Psoas muscle (tissue), 8 donors: Measurements from ENCODE around the gene RYK. TPM values are rescaled to one million over a fixed set of nuclear protein-coding genes. Genes with fewer than 3 reads are reported as not detected.

ENCODE experiments used
- ATAC-seq, 4 donors: fragments of 200-7000 bp; cut with Tn5 transposase; one replicate each; pipeline ENCODE4 v1.9.1; 2020; ENCODE audit warnings: moderate library complexity in 3 of 4, mild to moderate bottlenecking in 2 of 4
- DNase-seq, 2 donors: peaks; one replicate each; pipeline ENCODE4 v3.0.0-alpha.2; 2020
- H3K27ac ChIP-seq: fragments of 200-600 bp; one replicate; pipeline ENCODE4 v1.8.0; 2022
- H3K27me3 ChIP-seq, 3 donors: fragments of 200-600 bp in 1 of 3; one replicate each; pipeline versions ENCODE4 v1.6.1 to v1.8.0; 2013 to 2022; ENCODE audit warnings: low read length in 2 of 3, mild to moderate bottlenecking in 2 of 3, moderate library complexity in 1 of 3; ENCODE audit not compliant: insufficient read depth in 3 of 3
- H3K36me3 ChIP-seq, 2 donors: fragments of 200-600 bp in 1 of 2; one replicate each; pipeline versions ENCODE4 v1.6.1 to v1.8.0; 2013 to 2022; ENCODE audit warnings: low read depth in 1 of 2, mild to moderate bottlenecking in 1 of 2, moderate library complexity in 1 of 2; ENCODE audit not compliant: insufficient read depth in 1 of 2
- H3K4me1 ChIP-seq: fragments of 200-600 bp; one replicate; pipeline ENCODE4 v1.8.0; 2022
- H3K4me3 ChIP-seq: fragments of 200-600 bp; one replicate; pipeline ENCODE4 v1.8.0; 2022; ENCODE audit warnings: mild to moderate bottlenecking
- H3K9me3 ChIP-seq: fragments of 200-600 bp; one replicate; pipeline ENCODE4 v1.8.0; 2022
- WGBS, 3 donors: extraction: QIAGEN DNeasy Blood & Tissue Kit; methylation state at CpG; one replicate each; pipeline versions ENCODE4 v1.1.6 to v1.1.7; 2013; 5-methylcytosine and 5-hydroxymethylcytosine counted together
- intact Hi-C, 2 donors: fragments of 100-400 bp; cut with DNase I; formaldehyde crosslinking; loops; one replicate each; pipeline versions ENCODE4 v1.11.0 to v1.14.2; 2022
- polyA plus RNA-seq, 3 donors: library from polyadenylated mRNA; stranded (reverse); fragments of 200-250 nt; gene quantifications; one replicate each; pipeline ENCODE4 v1.2.3, GENCODE V29; 2013
- total RNA-seq, 4 donors: library from RNA; stranded (reverse); fragmentation: NEBNext Ultra II Directional in 2 of 4; extraction: Animal tissue kit (Norgen Biotek cat#: 25700) in 2 of 4; gene quantifications; one replicate each; pipeline versions ENCODE4 v1.2.1 to v1.2.4, GENCODE V29; 2021 to 2023
- TF ChIP-seq, protein P1 (sequence below): fragments of 200-600 bp; IDR thresholded peaks from one replicate; pipeline ENCODE4 v1.8.0; 2022; ENCODE audit warnings: antibody characterized with exemption
- donor health status: healthy with polysubstance abuse.
- donor health status: DM: no; HTN: no; CAD: no; lungs with moderate emphysema.
- donor health status: Bipolar disorder and iron deficiency.
- donor health status: healthy.
- donor health status: DM: yes; HTN: yes; CAD: no.
- donor health status: DM: no; HTN: no; CAD: no.
- donor health status: DM: no; HTN: no; CAD: no.
- donor health status: DM: yes; HTN: yes; CAD: no.

RYK gene
- total and polyA plus RNA-seq, 7 donors = 19.7 to 35.4 (median 25.8) TPM

DNA sequence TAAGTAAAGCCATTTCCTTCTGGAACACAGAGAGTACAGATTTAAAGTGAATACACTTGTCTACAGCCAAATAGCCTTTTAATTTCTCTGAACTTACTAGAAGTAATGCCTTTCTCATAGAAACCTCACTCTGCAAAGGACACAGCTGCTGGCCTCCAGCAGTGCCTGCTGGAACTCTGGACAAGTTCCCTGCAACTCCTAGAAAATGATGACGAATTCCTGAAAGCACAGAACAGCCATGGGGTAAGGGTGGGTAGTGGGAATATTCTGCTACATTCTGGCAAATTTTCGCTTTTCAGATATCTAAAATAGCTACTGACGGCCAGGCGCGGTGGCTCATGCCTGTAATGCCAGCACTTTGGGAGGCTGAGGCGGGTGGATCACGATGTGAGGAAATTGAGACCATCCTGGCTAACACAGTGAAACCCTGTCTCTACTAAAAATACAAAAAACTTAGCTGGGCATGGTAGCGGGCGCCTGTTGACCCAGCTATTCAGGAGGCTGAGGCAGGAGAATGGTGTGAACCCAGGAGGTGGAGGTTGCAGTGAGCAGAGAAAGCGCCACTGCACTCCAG, 34.4 kb downstream of the RYK start:
- no peaks in the 10 kb centered on the region for H3K9me3 ChIP-seq
- intact Hi-C loops = loop anchor here in 1 of 2 donors (10.0 kb wide), 1 partner anchor 281 kb away; no protein-coding TSS in a partner anchor
- no peaks in the 10 kb centered on the region for H3K27me3 ChIP-seq
- H3K36me3 ChIP-seq = peaks cover 0 to 3% of the 10 kb centered on the region in 2 donors
- H3K4me3 ChIP-seq = no peak overlapping the region
- peaks cover 17% of the 10 kb centered on the region for H3K4me1 ChIP-seq
- 27 to 64% (median 40%) methylated on average over 10 of the region's 10 CpGs for WGBS, 3 donors
- ATAC-seq = peak in 1 of 4 donors; percentile 26
- TF ChIP-seq, protein P1, sequence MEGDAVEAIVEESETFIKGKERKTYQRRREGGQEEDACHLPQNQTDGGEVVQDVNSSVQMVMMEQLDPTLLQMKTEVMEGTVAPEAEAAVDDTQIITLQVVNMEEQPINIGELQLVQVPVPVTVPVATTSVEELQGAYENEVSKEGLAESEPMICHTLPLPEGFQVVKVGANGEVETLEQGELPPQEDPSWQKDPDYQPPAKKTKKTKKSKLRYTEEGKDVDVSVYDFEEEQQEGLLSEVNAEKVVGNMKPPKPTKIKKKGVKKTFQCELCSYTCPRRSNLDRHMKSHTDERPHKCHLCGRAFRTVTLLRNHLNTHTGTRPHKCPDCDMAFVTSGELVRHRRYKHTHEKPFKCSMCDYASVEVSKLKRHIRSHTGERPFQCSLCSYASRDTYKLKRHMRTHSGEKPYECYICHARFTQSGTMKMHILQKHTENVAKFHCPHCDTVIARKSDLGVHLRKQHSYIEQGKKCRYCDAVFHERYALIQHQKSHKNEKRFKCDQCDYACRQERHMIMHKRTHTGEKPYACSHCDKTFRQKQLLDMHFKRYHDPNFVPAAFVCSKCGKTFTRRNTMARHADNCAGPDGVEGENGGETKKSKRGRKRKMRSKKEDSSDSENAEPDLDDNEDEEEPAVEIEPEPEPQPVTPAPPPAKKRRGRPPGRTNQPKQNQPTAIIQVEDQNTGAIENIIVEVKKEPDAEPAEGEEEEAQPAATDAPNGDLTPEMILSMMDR = no peak
- DNase-seq = peak in 1 of 2 donors; percentile 51
- H3K27ac ChIP-seq = peak overlapping the region; percentile 21

DNA sequence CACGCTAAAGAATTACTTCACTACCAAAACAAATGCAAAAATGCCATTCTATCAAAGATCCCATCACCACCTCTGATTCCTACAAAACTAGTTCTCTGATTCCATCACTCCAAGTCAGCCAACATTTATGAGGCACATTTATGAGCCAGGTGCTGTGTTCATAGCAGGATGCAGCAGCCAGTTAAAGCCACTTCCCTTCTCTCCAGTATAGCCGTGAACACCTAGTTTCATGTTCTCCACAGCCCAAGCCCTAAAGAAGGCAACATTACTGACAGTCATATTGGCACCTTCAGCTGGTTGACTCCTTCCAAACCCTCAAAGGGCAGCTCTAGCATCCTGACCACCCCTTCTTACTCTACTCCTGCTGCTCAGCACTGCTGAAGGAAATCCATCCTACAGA, 36.4 kb downstream of the RYK start:
- Histone ChIP-seq H3K9me3 (no peaks in the 10 kb centered on the region), H3K27me3 (no peaks in the 10 kb centered on the region), H3K36me3 (peaks cover 2 to 21% of the 10 kb centered on the region in 2 donors), H3K27ac (no peak overlapping the region), H3K4me1 (peaks cover 11% of the 10 kb centered on the region), H3K4me3 (no peak overlapping the region)
- DNase-seq (no peak), ATAC-seq (no peak)
- intact Hi-C loops = loop anchor here (5.0 to 10.0 kb wide), 5 partner anchors 93 to 279 kb away; no protein-coding TSS in a partner anchor
- TF ChIP-seq, protein P1 = no peak
- WGBS, 3 donors = 59 to 83% (median 68%) methylated on average over 2 of the region's 2 CpGs

DNA sequence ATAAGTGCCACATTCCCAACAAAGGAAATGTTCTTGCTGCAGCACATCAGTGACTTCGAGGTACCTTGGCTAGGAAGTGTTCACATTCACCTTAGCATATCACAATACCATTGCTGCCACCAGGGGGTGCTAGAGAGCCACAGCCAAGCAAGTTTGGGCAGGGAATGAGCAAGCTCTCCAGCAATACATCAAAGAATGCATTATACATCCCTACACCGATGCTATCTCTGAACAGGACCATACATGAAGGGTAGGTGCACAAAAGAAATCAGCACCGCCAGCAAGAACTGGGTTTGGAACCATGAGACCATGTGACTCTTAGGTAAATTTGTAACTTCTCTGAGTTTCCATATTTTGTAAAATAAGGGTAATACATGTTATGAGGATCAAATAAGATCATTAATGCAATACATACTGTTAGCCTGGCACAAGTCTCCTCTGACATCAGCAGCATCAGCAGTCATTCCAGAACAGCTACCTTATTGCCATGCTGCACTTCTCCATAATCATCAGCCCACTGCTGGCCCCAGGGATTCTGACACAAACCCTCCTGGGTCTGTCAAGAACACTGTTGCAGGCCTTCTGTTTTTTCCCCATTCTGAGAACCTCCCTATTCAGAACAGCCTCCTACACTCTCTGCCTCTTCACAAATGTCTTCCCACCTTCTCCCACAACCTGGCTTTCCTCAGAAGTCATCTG, 37.5 kb downstream of the RYK start:
- Histone ChIP-seq H3K4me3 (no peak overlapping the region), H3K4me1 (peaks cover 9% of the 10 kb centered on the region), H3K27me3 (no peaks in the 10 kb centered on the region), H3K9me3 (no peaks in the 10 kb centered on the region), H3K27ac (no peak overlapping the region), H3K36me3 (peaks cover 2 to 27% of the 10 kb centered on the region in 2 donors)
- DNase-seq = peak; percentile 76 to 85
- WGBS, 3 donors = 30 to 35% (median 34%) methylated on average over 3 of the region's 3 CpGs
- peak; percentile 85 to 91 (median 89) for ATAC-seq
- intact Hi-C loops = loop anchor here (2.0 to 10.0 kb wide), 6 partner anchors 86 to 278 kb away; no protein-coding TSS in a partner anchor
- TF ChIP-seq, protein P1 = peak; percentile 98

DNA sequence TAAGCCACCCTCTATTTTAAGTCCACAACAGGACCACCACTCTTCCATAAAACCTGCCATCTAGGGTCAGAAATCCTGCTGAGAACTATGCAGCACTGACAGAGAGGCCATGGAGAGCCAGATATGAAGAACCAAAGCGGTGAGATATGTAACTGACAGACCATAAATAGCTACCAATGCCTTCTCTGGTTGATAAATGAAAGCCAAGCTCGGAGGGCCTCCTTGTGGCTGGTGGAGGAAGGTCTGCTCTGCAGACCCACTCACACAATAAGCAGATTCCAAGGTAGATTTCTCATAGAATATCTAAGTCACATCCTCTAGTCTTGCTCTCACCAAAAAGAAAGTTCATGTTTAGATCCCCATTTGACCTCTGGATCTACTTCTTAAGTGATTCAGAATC, 38.9 kb downstream of the RYK start:
- peaks cover 2 to 36% of the 10 kb centered on the region in 2 donors for H3K36me3 ChIP-seq
- no peak overlapping the region for H3K27ac ChIP-seq
- no peaks in the 10 kb centered on the region for H3K27me3 ChIP-seq
- TF ChIP-seq, protein P1 = peak; percentile 35
- 23 to 47% (median 34%) methylated on average over 2 of the region's 2 CpGs for WGBS, 3 donors
- H3K9me3 ChIP-seq = no peaks in the 10 kb centered on the region
- peaks cover 9% of the 10 kb centered on the region for H3K4me1 ChIP-seq
- DNase-seq = no peak
- ATAC-seq = peak; percentile 48 to 73 (median 62)
- no peak overlapping the region for H3K4me3 ChIP-seq
- intact Hi-C loops = loop anchor here (2.0 to 10.0 kb wide), 6 partner anchors 87 to 277 kb away; no protein-coding TSS in a partner anchor
